Measurements from ENCODE around the gene PDZK1. TPM values are rescaled to one million over a fixed set of nuclear protein-coding genes. Genes with fewer than 3 reads are reported as not detected.

Gene PDZK1
- total RNA-seq (2014; rRNA removed) (2.3 and 4.2 TPM in 2 replicates), Bru-seq, nascent RNA (percentile 38 among the genes with signal in this experiment), BruChase-seq, experiment 1, labeled RNA remaining after a 6-hour chase (percentile 59 among the genes with signal in this experiment), BruChase-seq, experiment 2, labeled RNA remaining after a 2-hour chase (percentile 59 among the genes with signal in this experiment)
- long read RNA-seq, partial matches to known transcripts = 0 of 3 reads
- long read RNA-seq, other reads (novel, unspliced or antisense) = 2 of 3 reads

- H2AFZ ChIP-seq (ENCODE audit: low read length) = peak within 1 kb of the TSS; percentile 0; the same call in 1 of the 2 replicates
- H3K9me2 ChIP-seq (replicated peaks; ENCODE audit: low read length) = no peaks in the 10 kb centered on the region
- DNase-seq (peak; percentile 55), ATAC-seq (no peak)
- no peaks in the 10 kb centered on the region for H3K27me3 ChIP-seq (ENCODE audit: low read length)
- H3K9me3 ChIP-seq (ENCODE audit: low read length) = no peaks in the 10 kb centered on the region
- H3K36me3 ChIP-seq (ENCODE audit: low read depth, low read length) = no peaks in the 10 kb centered on the region
- peak within 1 kb of the TSS; percentile 10; the same call in 1 of the 2 replicates for H3K4me3 ChIP-seq (ENCODE audit: low read length)
- TF ChIP-seq EZH2 (IDR thresholded peaks at IDR 0.05; ENCODE audit: low read length, unreplicated experiment) (no peak), EZH2phosphoT487 (IDR thresholded peaks at IDR 0.05; ENCODE audit: borderline replicate concordance, low read length) (no peak)
- TF ChIP-seq, protein P1, sequence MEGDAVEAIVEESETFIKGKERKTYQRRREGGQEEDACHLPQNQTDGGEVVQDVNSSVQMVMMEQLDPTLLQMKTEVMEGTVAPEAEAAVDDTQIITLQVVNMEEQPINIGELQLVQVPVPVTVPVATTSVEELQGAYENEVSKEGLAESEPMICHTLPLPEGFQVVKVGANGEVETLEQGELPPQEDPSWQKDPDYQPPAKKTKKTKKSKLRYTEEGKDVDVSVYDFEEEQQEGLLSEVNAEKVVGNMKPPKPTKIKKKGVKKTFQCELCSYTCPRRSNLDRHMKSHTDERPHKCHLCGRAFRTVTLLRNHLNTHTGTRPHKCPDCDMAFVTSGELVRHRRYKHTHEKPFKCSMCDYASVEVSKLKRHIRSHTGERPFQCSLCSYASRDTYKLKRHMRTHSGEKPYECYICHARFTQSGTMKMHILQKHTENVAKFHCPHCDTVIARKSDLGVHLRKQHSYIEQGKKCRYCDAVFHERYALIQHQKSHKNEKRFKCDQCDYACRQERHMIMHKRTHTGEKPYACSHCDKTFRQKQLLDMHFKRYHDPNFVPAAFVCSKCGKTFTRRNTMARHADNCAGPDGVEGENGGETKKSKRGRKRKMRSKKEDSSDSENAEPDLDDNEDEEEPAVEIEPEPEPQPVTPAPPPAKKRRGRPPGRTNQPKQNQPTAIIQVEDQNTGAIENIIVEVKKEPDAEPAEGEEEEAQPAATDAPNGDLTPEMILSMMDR (conservative IDR thresholded peaks at IDR 0.05; ENCODE audit: low read depth, low read length) = no peak
- POLR2A ChIA-PET (ENCODE audit: unreplicated experiment) = no interaction called here
- peaks cover 31% of the 10 kb centered on the region for H3K4me1 ChIP-seq (ENCODE audit: insufficient read depth, low read length)
- peak within 1 kb of the TSS; percentile 34 for H3K9ac ChIP-seq (ENCODE audit: low read length)
- H3K79me2 ChIP-seq (ENCODE audit: low read length) = no peaks in the 10 kb centered on the region
- H4K20me1 ChIP-seq (ENCODE audit: low read length) = no peaks in the 10 kb centered on the region
- H3F3A ChIP-seq (ENCODE audit: low read length, unreplicated experiment) = no peaks in the 10 kb centered on the region
- BruUV-seq (replicated peaks) = no TSS peak
- intact Hi-C loops (cut with micrococcal nuclease) = loop anchor here (2.0 kb wide), 1 partner anchor 13 kb away; no protein-coding TSS in a partner anchor
- CTCF ChIA-PET = interaction anchor here (0.6 kb wide), 1 partner anchor 179 kb away, joined by 3 read pairs; no protein-coding TSS in a partner anchor
- peak within 1 kb of the TSS; percentile 62 for H3K4me2 ChIP-seq (ENCODE audit: low read length)
- H3K27ac ChIP-seq (ENCODE audit: low read length) = peak within 1 kb of the TSS; percentile 80
These were observed at the start of gene PDZK1 for GRCh38 chr1:145707183-145707867. TSS of gene PDZK1 (minus strand) at chr1:145707368. CDS start at chr1:145688021, 19,347 bp downstream.

- CTCF ChIA-PET = no interaction called here
- no peaks in the 10 kb centered on the region for H4K20me1 ChIP-seq (ENCODE audit: low read length)
- peak overlapping the region; percentile 36 for H2AFZ ChIP-seq (ENCODE audit: low read length)
- H3K9me2 ChIP-seq (replicated peaks; ENCODE audit: low read length) = no peaks in the 10 kb centered on the region
- no peaks in the 10 kb centered on the region for H3F3A ChIP-seq (ENCODE audit: low read length, unreplicated experiment)
- DNase-seq (peak; percentile 65), ATAC-seq (peak; percentile 87)
- no peak overlapping the region for H3K4me3 ChIP-seq (ENCODE audit: low read length)
- H3K27ac ChIP-seq (ENCODE audit: low read length) = peak overlapping the region; percentile 52
- BruUV-seq (replicated peaks) = no TSS peak
- H3K4me2 ChIP-seq (ENCODE audit: low read length) = peak overlapping the region; percentile 34
- H3K79me2 ChIP-seq (ENCODE audit: low read length) = no peaks in the 10 kb centered on the region
- intact Hi-C loops (cut with micrococcal nuclease) = loop anchor here (10.0 kb wide), 1 partner anchor 53 kb away; no protein-coding TSS in a partner anchor
- H3K27me3 ChIP-seq (ENCODE audit: low read length) = no peaks in the 10 kb centered on the region
- peak overlapping the region; percentile 2; the same call in 1 of the 2 replicates for H3K9ac ChIP-seq (ENCODE audit: low read length)
- TF ChIP-seq, protein P1 (conservative IDR thresholded peaks at IDR 0.05; ENCODE audit: low read depth, low read length) = 0 out of 2 replicates have a peak, but pooled peaks have one; percentile 12
- TF ChIP-seq EZH2 (IDR thresholded peaks at IDR 0.05; ENCODE audit: low read length, unreplicated experiment) (no peak), EZH2phosphoT487 (IDR thresholded peaks at IDR 0.05; ENCODE audit: borderline replicate concordance, low read length) (no peak)
- POLR2A ChIA-PET (ENCODE audit: unreplicated experiment) = interaction anchor here (0.6 to 1.0 kb wide), 4 partner anchors 11 to 30 kb away, joined by 3 to 7 read pairs (median 4); no protein-coding TSS in a partner anchor
- H3K4me1 ChIP-seq (ENCODE audit: insufficient read depth, low read length) = peaks cover 14% of the 10 kb centered on the region
- no peaks in the 10 kb centered on the region for H3K9me3 ChIP-seq (ENCODE audit: low read length)
- H3K36me3 ChIP-seq (ENCODE audit: low read depth, low read length) = peaks cover 34% of the 10 kb centered on the region
These were observed 44.4 kb upstream of the PDZK1 start for GRCh38 chr1:145751491-145752037.
